HepG2 (cell line): ENCODE data around the gene EPX. TPM values are rescaled to one million over a fixed set of nuclear protein-coding genes. Genes with fewer than 3 reads are reported as not detected.

Source experiments
- CBX5 ChIP-seq: sonication (generic); formaldehyde crosslinking; IDR thresholded peaks from 2 replicates; pipeline ENCODE4 v1.4.0; 2020; ENCODE audit warnings: missing genetic modification reagents, borderline replicate concordance
- GATAD1 ChIP-seq: IDR thresholded peaks from 2 replicates; pipeline ENCODE4 v1.6.1; 2016; ENCODE audit warnings: missing genetic modification reagents, missing compliant biosample characterization
- HNRNPUL1 ChIP-seq: fragments of 200-400 bp; formaldehyde crosslinking; IDR thresholded peaks from 2 replicates; pipeline ENCODE4 v1.6.1; 2017; ENCODE audit warnings: low read depth, mild to moderate bottlenecking, low read length, moderate library complexity
- KDM5A ChIP-seq: fragments of 200-600 bp; sonication (generic); IDR thresholded peaks from 2 replicates; pipeline ENCODE4 v1.7.0; 2018; ENCODE audit warnings: antibody characterized with exemption, mild to moderate bottlenecking, low read length, borderline replicate concordance
- KMT2B ChIP-seq: IDR thresholded peaks from 2 replicates; pipeline ENCODE4 v1.6.1; 2016; ENCODE audit warnings: missing genetic modification reagents, missing compliant biosample characterization
- MAZ ChIP-seq, 2 experiments: sonication (generic) in 1 of 2; formaldehyde crosslinking in 1 of 2; IDR thresholded peaks; 2 replicates each; pipeline versions ENCODE4 v1.5.0 to v1.6.1; 2012 to 2020; ENCODE audit warnings: low read depth in 2 of 2, mild to moderate bottlenecking in 2 of 2, borderline replicate concordance in 1 of 2, improper control_type of control experiment in 1 of 2, low read length in 1 of 2, missing genetic modification reagents in 1 of 2, moderate library complexity in 1 of 2
- MTF2 ChIP-seq: sonication (generic); formaldehyde crosslinking; IDR thresholded peaks from 2 replicates; pipeline ENCODE4 v1.5.0; 2020; ENCODE audit warnings: missing genetic modification reagents, borderline replicate concordance
- PAWR ChIP-seq: sonication (generic); formaldehyde crosslinking; IDR thresholded peaks from 2 replicates; pipeline ENCODE4 v1.4.0; 2020; ENCODE audit warnings: missing genetic modification reagents, mild to moderate bottlenecking, borderline replicate concordance
- REPIN1 ChIP-seq: sonication (generic); formaldehyde crosslinking; IDR thresholded peaks from 2 replicates; pipeline ENCODE4 v1.8.0; 2022; ENCODE audit warnings: missing genetic modification reagents, low read depth, mild to moderate bottlenecking, borderline replicate concordance
- SP5 ChIP-seq: IDR thresholded peaks from 2 replicates; pipeline ENCODE4 v1.6.1; 2016; ENCODE audit warnings: low read depth, borderline replicate concordance
- ZBTB1 ChIP-seq: sonication (generic); formaldehyde crosslinking; IDR thresholded peaks from 2 replicates; pipeline ENCODE4 v1.4.0; 2020; ENCODE audit warnings: missing genetic modification reagents, borderline replicate concordance
- ZBTB42 ChIP-seq: sonication (generic); formaldehyde crosslinking; IDR thresholded peaks from 2 replicates; pipeline ENCODE4 v1.5.0; 2020; ENCODE audit warnings: mild to moderate bottlenecking, missing genetic modification reagents
- ZMAT3 ChIP-seq: sonication (generic); formaldehyde crosslinking; conservative IDR thresholded peaks from 2 replicates; pipeline ENCODE4 v1.7.0; 2021; ENCODE audit warnings: missing genetic modification reagents
- ZNF317 ChIP-seq: sonication (generic); formaldehyde crosslinking; IDR thresholded peaks from 2 replicates; pipeline ENCODE4 v1.5.0; 2020; ENCODE audit warnings: mild to moderate bottlenecking, missing genetic modification reagents
- ZNF33B ChIP-seq: sonication (generic); formaldehyde crosslinking; IDR thresholded peaks from 2 replicates; pipeline ENCODE4 v1.5.1; 2020; ENCODE audit warnings: mild to moderate bottlenecking, missing genetic modification reagents
- ZNF367 ChIP-seq: sonication (generic); formaldehyde crosslinking; IDR thresholded peaks from 2 replicates; pipeline ENCODE4 v1.4.0; 2020; ENCODE audit warnings: missing genetic modification reagents, borderline replicate concordance
- ZNF562 ChIP-seq: sonication (generic); formaldehyde crosslinking; IDR thresholded peaks from 2 replicates; pipeline ENCODE4 v1.8.0; 2022; ENCODE audit warnings: missing genetic modification reagents, borderline replicate concordance
- ZNF724P ChIP-seq: sonication (generic); formaldehyde crosslinking; IDR thresholded peaks from 2 replicates; pipeline ENCODE4 v1.8.0; 2022; ENCODE audit warnings: missing genetic modification reagents, borderline replicate concordance
- polyA plus RNA-seq, 8 experiments: library from polyadenylated mRNA; depleted of rRNA in 3 of 8; stranded (reverse) in 7 of 8; unstranded in 1 of 8; fragments of >200 nt; fragmentation: Illumina TruSeq in 4 of 8; extraction: Trizol in 4 of 8; gene quantifications; 2 replicates each; pipeline versions ENCODE4 v1.2.1 to v1.2.3, GENCODE V29; 2011 to 2016; ENCODE audit warnings: low read depth in 4 of 8, missing spikeins in 1 of 8, mixed read lengths in 1 of 8; ENCODE audit not compliant: insufficient read depth in 1 of 8
- total RNA-seq, 5 experiments: library from RNA; depleted of rRNA; stranded (reverse); fragments of >200 nt; fragmentation: Illumina TruSeq; extraction: Trizol; gene quantifications; 2 replicates each; pipeline ENCODE4 v1.2.3, GENCODE V29; 2016; ENCODE audit warnings: low read depth in 1 of 5
- TF ChIP-seq, protein P1 (sequence below): sonication (generic); formaldehyde crosslinking; IDR thresholded peaks from 2 replicates; pipeline ENCODE4 v1.4.0; 2020; ENCODE audit warnings: mild to moderate bottlenecking, missing genetic modification reagents
- TF ChIP-seq, protein P2 (sequence below): sonication (generic); formaldehyde crosslinking; IDR thresholded peaks from 2 replicates; pipeline ENCODE4 v1.4.0; 2020; ENCODE audit warnings: mild to moderate bottlenecking, missing genetic modification reagents
- TF ChIP-seq, protein P3 (sequence below): sonication (generic); formaldehyde crosslinking; IDR thresholded peaks from 2 replicates; pipeline ENCODE4 v1.4.0; 2020; ENCODE audit warnings: missing genetic modification reagents; ENCODE audit errors: not compliant biosample characterization

EPX gene
- total and polyA plus RNA-seq, 2 of the 13 experiments (the other 11 are each of a cell fraction or from before 2014, with no cell fraction given) = not detected

DNA sequence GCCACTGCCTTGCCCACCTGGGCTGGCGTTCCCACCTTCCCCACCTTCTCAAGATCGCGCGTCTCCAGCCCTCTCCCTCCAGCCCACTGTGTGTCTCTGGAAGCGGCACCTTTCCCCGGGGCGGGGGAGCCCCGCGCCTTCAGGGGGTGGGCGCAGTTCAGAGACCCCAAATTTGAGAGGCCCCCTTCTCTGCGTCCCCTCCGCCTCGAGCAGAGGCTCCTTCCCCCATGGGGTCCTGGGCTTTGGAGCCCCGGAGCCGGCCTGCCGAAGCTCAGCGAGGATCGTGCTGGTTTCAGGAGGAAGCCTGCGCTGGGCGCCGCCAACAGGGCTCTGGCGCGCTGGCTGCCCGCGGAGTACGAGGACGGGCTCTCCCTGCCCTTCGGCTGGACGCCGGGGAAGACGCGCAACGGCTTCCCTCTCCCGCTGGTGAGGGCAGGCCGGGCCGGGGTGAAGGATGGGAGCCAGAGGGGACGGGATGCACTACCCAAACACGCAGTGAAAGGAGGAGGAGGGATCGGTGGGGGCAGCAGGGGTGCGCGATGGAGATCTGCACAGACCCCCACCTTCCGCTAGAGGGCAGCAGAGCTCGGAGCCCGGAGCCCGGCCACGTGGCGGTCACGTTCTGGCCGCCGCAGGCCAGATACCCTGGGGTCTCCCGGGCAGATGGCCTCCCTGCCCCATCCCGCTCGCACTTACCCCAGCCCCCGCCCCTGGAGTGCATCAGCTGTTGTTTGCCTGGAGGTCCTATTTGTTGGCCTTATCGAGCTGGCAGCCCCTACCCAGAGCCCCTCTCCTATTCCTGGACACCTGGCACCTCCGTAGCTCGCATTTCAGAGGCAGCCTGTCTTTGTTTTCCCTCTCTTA lies 57.0 kb downstream of the EPX start (continued):
- TF ChIP-seq ZMAT3 (peak; percentile 76), MTF2 (CRISPR knock-in tag) (no peak), CBX5 (CRISPR knock-in tag) (no peak; the same call in 1 of the 2 replicates), ZNF33B (peak; percentile 97), GATAD1 (CRISPR knock-in tag) (no peak), PAWR (CRISPR knock-in tag) (no peak), ZNF367 (CRISPR knock-in tag) (no peak), ZNF562 (CRISPR knock-in tag) (peak; percentile 93; the same call in 1 of the 2 replicates), ZBTB1 (CRISPR knock-in tag) (no peak), ZBTB42 (CRISPR knock-in tag) (no peak; the same call in 1 of the 2 replicates), KDM5A (no peak), MAZ (IDR thresholded peaks at IDR 0.05; ENCODE audit: borderline replicate concordance, low read depth, low read length) (no peak), MAZ (CRISPR knock-in tag; IDR thresholded peaks at IDR 0.05; ENCODE audit: low read depth) (peak; percentile 84; the same call in 1 of the 2 replicates), KMT2B (CRISPR knock-in tag) (peak; percentile 57), ZNF317 (CRISPR knock-in tag) (peak; percentile 72), HNRNPUL1 (no peak), REPIN1 (CRISPR knock-in tag) (peak; percentile 90), ZNF724P (CRISPR knock-in tag) (no peak), SP5 (CRISPR knock-in tag) (no peak)
- TF ChIP-seq, protein P1, sequence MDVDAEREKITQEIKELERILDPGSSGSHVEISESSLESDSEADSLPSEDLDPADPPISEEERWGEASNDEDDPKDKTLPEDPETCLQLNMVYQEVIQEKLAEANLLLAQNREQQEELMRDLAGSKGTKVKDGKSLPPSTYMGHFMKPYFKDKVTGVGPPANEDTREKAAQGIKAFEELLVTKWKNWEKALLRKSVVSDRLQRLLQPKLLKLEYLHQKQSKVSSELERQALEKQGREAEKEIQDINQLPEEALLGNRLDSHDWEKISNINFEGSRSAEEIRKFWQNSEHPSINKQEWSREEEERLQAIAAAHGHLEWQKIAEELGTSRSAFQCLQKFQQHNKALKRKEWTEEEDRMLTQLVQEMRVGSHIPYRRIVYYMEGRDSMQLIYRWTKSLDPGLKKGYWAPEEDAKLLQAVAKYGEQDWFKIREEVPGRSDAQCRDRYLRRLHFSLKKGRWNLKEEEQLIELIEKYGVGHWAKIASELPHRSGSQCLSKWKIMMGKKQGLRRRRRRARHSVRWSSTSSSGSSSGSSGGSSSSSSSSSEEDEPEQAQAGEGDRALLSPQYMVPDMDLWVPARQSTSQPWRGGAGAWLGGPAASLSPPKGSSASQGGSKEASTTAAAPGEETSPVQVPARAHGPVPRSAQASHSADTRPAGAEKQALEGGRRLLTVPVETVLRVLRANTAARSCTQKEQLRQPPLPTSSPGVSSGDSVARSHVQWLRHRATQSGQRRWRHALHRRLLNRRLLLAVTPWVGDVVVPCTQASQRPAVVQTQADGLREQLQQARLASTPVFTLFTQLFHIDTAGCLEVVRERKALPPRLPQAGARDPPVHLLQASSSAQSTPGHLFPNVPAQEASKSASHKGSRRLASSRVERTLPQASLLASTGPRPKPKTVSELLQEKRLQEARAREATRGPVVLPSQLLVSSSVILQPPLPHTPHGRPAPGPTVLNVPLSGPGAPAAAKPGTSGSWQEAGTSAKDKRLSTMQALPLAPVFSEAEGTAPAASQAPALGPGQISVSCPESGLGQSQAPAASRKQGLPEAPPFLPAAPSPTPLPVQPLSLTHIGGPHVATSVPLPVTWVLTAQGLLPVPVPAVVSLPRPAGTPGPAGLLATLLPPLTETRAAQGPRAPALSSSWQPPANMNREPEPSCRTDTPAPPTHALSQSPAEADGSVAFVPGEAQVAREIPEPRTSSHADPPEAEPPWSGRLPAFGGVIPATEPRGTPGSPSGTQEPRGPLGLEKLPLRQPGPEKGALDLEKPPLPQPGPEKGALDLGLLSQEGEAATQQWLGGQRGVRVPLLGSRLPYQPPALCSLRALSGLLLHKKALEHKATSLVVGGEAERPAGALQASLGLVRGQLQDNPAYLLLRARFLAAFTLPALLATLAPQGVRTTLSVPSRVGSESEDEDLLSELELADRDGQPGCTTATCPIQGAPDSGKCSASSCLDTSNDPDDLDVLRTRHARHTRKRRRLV (CRISPR knock-in tag) = peak; percentile 80; the same call in 1 of the 2 replicates
- TF ChIP-seq, protein P2, sequence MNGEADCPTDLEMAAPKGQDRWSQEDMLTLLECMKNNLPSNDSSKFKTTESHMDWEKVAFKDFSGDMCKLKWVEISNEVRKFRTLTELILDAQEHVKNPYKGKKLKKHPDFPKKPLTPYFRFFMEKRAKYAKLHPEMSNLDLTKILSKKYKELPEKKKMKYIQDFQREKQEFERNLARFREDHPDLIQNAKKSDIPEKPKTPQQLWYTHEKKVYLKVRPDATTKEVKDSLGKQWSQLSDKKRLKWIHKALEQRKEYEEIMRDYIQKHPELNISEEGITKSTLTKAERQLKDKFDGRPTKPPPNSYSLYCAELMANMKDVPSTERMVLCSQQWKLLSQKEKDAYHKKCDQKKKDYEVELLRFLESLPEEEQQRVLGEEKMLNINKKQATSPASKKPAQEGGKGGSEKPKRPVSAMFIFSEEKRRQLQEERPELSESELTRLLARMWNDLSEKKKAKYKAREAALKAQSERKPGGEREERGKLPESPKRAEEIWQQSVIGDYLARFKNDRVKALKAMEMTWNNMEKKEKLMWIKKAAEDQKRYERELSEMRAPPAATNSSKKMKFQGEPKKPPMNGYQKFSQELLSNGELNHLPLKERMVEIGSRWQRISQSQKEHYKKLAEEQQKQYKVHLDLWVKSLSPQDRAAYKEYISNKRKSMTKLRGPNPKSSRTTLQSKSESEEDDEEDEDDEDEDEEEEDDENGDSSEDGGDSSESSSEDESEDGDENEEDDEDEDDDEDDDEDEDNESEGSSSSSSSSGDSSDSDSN (CRISPR knock-in tag) = peak; percentile 23; the same call in 1 of the 2 replicates
- TF ChIP-seq, protein P3, sequence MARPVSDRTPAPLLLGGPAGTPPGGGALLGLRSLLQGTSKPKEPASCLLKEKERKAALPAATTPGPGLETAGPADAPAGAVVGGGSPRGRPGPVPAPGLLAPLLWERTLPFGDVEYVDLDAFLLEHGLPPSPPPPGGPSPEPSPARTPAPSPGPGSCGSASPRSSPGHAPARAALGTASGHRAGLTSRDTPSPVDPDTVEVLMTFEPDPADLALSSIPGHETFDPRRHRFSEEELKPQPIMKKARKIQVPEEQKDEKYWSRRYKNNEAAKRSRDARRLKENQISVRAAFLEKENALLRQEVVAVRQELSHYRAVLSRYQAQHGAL = no peak
